ENCODE measurements around the gene HELZ. TPM values are rescaled to one million over a fixed set of nuclear protein-coding genes. Genes with fewer than 3 reads are reported as not detected.

HELZ gene
- total RNA-seq, 1 donor from 2014 or later: 14.8 TPM

- no peak for TF ChIP-seq CTCF (IDR thresholded peaks at IDR 0.05; ENCODE audit: insufficient read depth, low read length, poor library complexity, severe bottlenecking)
- DNase-seq (ENCODE audit: low read depth): no peak
- H3K4me3 ChIP-seq (ENCODE audit: low read depth, low read length): no peak overlapping the region
These were observed 188.9 kb downstream of the HELZ start for GRCh38 chr17:67055811-67056745.

GRCh38 chr17:67055041-67055443 is 190.0 kb downstream of the HELZ start:
- H3K27me3 ChIP-seq (ENCODE audit: control insufficient read depth, insufficient read depth, low read length): no peaks in the 10 kb centered on the region
- H3K36me3 ChIP-seq (ENCODE audit: control insufficient read depth, insufficient read depth, low read length): no peaks in the 10 kb centered on the region
- H3K4me3 ChIP-seq (ENCODE audit: low read depth, low read length): no peak overlapping the region
- no peak for DNase-seq (ENCODE audit: low read depth)
- no peak for TF ChIP-seq CTCF (IDR thresholded peaks at IDR 0.05; ENCODE audit: insufficient read depth, low read length, poor library complexity, severe bottlenecking)

More at GRCh38 chr17:67055811-67056745, 188.9 kb downstream of the HELZ start:
- no peaks in the 10 kb centered on the region for H3K27me3 ChIP-seq (ENCODE audit: control insufficient read depth, insufficient read depth, low read length)
- no peaks in the 10 kb centered on the region for H3K36me3 ChIP-seq (ENCODE audit: control insufficient read depth, insufficient read depth, low read length)

GRCh38 chr17:67054608-67055007 is 190.4 kb downstream of the HELZ start:
- Histone ChIP-seq H3K27me3 (ENCODE audit: control insufficient read depth, insufficient read depth, low read length) (no peaks in the 10 kb centered on the region), H3K4me3 (ENCODE audit: low read depth, low read length) (no peak overlapping the region), H3K36me3 (ENCODE audit: control insufficient read depth, insufficient read depth, low read length) (no peaks in the 10 kb centered on the region)
- DNase-seq (ENCODE audit: low read depth): no peak
- TF ChIP-seq CTCF (IDR thresholded peaks at IDR 0.05; ENCODE audit: insufficient read depth, low read length, poor library complexity, severe bottlenecking): no peak

- no peak overlapping the region for H3K4me3 ChIP-seq (ENCODE audit: low read depth, low read length)
- H3K27me3 ChIP-seq (ENCODE audit: control insufficient read depth, insufficient read depth, low read length): no peaks in the 10 kb centered on the region
- DNase-seq (ENCODE audit: low read depth): no peak
- H3K36me3 ChIP-seq (ENCODE audit: control insufficient read depth, insufficient read depth, low read length): no peaks in the 10 kb centered on the region
- no peak for TF ChIP-seq CTCF (IDR thresholded peaks at IDR 0.05; ENCODE audit: insufficient read depth, low read length, poor library complexity, severe bottlenecking)
These were observed 190.9 kb downstream of the HELZ start for GRCh38 chr17:67054011-67054591.

- Histone ChIP-seq H3K4me3 (ENCODE audit: low read depth, low read length) (no peak overlapping the region), H3K27me3 (ENCODE audit: control insufficient read depth, insufficient read depth, low read length) (no peaks in the 10 kb centered on the region), H3K36me3 (ENCODE audit: control insufficient read depth, insufficient read depth, low read length) (no peaks in the 10 kb centered on the region)
- DNase-seq (ENCODE audit: low read depth): no peak
- no peak for TF ChIP-seq CTCF (IDR thresholded peaks at IDR 0.05; ENCODE audit: insufficient read depth, low read length, poor library complexity, severe bottlenecking)
These were observed 191.5 kb downstream of the HELZ start for GRCh38 chr17:67053438-67054000.
